D721Med (cell line): ENCODE data around the gene NAALADL2.

Source experiments
- DNase-seq: peaks from one replicate; pipeline ENCODE4 v3.0.0; 2011; ENCODE audit warnings: low spot score; ENCODE audit not compliant: insufficient read length
- FAIRE-seq: peaks from 2 replicates; lab custom pipeline; 2011; peaks lifted over from hg19 to GRCh38; lab: Jason Lieb, UNC
- TF ChIP-seq, protein P1 (sequence below): IDR thresholded peaks from 2 replicates; pipeline ENCODE4 v1.5.1; 2012; ENCODE audit warnings: mild to moderate bottlenecking, control low read depth; ENCODE audit not compliant: insufficient read depth; ENCODE audit errors: missing control alignments

The NAALADL2 gene

DNA sequence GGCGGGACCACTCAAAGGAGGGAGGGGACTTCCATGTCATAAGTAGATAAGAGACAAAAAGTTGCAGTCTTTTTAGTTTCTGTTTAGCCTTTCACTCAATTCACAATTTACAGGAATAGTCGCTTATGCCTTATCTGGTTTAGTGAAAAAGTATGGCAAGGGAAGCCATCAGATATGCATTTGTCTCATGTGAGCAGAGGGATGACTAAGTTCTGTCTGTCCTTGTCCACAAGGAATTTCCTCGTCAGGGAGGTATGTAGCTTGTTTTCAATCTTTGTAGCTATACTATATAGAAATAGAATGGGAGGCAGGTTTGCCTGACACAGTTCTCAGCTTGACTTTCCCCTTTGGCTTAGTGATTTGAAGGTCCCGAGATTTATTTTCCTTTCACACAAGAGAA is 882.8 kb downstream of the NAALADL2 start:
- DNase-seq (no peak), FAIRE-seq (no peak)
- TF ChIP-seq, protein P1, sequence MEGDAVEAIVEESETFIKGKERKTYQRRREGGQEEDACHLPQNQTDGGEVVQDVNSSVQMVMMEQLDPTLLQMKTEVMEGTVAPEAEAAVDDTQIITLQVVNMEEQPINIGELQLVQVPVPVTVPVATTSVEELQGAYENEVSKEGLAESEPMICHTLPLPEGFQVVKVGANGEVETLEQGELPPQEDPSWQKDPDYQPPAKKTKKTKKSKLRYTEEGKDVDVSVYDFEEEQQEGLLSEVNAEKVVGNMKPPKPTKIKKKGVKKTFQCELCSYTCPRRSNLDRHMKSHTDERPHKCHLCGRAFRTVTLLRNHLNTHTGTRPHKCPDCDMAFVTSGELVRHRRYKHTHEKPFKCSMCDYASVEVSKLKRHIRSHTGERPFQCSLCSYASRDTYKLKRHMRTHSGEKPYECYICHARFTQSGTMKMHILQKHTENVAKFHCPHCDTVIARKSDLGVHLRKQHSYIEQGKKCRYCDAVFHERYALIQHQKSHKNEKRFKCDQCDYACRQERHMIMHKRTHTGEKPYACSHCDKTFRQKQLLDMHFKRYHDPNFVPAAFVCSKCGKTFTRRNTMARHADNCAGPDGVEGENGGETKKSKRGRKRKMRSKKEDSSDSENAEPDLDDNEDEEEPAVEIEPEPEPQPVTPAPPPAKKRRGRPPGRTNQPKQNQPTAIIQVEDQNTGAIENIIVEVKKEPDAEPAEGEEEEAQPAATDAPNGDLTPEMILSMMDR = no peak

DNA sequence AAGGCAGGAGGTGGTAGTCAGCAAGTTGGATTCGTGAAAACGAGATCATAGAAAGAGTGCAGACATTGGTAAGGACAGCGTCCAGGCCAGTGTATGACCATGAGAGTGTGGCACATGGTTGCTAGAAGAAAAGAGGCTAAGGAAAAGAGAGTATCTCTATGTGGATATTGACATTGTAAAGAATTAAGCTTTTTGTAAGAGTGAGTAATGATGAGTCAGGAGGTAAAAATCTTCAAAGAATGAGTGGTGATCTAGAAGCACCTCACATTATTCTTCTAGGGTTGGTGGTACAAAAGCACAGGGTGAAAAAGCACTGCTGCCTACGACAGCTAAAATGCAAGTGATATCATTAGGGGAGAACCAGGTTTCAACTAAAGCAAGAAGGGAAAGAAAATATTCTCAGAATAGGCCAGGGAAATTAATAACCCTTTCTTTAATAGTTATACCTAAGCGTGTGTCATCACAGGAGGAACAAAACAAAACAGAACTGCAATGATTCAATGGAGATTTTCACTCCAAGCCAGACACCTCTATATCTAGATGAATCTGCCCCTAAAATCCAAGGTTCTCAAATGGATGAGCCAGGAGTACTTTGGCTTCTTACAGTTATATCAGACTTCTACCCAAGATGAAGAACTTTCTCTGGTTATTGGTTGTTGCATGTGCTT is 884.7 kb downstream of the NAALADL2 start:
- FAIRE-seq = no peak
- TF ChIP-seq, protein P1 = no peak
- DNase-seq = no peak

DNA sequence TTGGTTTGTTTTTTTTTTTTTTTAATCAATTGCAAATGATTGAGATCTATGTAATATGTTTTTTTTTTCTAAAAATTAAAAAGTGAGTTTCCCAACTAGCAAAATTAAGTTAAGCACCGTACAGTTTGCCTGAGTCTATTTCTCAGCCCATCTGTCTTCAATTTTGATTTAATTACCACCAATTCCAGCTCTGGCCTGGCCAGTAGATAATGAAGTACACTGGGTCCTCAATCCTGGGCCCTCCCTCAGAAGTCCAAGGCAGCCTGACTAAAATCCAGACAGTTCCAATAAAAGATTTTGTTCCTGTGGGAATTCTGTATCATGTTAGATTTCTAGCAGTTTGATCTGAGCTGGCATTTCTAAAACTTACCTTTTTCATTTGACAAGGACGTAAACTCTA is 887.2 kb downstream of the NAALADL2 start:
- FAIRE-seq (no peak), DNase-seq (no peak)
- TF ChIP-seq, protein P1 = no peak

DNA sequence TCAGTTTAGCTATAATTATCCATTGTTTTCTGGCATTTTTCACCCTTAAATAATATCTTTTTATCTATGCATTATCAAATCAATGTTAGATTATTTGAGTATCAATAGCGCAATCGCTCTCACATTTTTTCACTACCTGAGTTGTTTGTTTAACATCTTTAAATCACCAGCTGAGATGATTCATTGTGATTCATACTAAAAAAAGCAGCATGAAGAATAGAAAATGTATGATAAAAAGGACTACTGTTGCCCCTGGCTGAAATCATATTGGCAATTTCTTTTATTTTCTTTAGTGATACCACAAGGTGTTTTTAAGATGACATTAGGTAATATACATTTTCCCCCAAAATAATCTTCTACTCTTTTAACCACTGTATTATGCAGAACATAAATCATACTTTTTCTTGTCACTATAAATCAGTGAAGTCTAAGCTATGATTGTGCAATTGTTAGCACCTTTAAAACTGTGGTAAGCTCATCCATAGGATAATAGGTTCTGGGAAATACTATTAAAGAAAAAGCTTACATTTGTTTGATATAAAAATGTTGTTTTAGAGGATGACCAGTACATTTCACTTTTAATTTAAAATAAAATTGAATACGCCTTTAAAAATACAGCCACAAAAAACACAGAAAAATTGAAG is 889.1 kb downstream of the NAALADL2 start:
- FAIRE-seq = no peak
- TF ChIP-seq, protein P1 = no peak
- no peak for DNase-seq

DNA sequence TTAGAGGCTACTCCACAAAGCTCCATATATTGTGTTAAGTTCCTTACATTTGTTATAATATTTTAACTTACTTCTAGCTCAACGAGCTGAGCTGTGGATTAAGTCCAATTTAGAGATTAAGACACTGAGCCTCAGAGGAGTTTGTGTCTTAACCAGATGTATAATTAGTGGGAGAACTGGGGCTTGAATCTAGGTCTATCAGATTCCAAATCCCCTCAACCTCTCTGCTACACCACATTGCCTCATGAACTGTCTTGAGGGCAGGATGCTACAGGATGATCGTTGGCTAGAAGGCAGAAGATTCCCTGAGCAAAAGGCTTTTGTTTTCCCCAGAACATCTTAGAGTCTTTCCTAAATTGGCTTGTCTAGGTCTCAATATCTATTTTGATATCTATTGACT is 890.8 kb downstream of the NAALADL2 start:
- FAIRE-seq = peak; percentile 94
- DNase-seq = peak; percentile 15
- TF ChIP-seq, protein P1 = no peak

DNA sequence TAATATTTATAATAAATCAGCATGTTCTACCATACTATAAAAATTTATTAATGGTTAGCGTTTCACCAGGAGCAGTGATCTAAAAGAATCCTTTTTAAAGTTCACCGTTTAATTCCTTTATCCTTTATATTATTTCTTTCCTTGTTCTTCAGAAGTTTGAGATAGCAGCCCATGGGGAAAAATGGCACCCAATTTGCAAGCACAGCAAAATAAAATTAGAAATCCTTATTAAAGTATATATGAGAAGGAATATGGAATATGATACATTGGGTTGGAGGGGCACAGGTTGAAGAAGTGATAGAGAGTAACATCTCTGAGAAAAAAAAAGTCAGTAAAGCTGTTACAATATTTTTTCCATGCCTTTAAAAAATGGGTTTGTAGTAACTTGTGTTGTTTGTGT is 892.0 kb downstream of the NAALADL2 start:
- TF ChIP-seq, protein P1 = no peak
- DNase-seq = no peak
- FAIRE-seq = no peak

DNA sequence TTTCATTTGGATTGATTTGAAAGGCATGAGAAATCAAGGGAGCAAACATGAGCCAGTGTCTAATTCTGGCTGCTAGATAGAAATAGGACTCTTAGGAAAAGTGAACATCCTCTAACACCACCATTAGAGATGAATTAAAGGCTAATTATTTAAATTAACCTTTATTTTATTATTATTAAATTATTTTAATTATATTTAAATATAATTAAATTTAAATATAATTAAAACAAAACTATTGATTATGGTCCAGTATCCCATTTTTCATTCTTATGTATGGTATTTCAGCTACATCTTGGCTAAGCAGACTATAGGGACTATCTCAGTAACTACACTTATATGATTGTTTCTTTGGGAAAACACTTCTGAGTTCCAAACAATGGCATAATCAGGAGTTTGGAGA is 904.8 kb downstream of the NAALADL2 start:
- no peak for DNase-seq
- no peak for FAIRE-seq
- TF ChIP-seq, protein P1 = no peak
